NCI-H510A treated with DMSO at 0.1 percent for 48 hours (cell line): Measurements from ENCODE around the gene GSTM5.
"Not testable (repeated sequence)": the region's sequence is repeated elsewhere in the genome, so short reads cannot be mapped to it uniquely, and the experiment has no call there.

Experiments used
- DNase-seq: peaks from one replicate; lab custom pipeline; 2025; lab: John Stamatoyannopoulos, UW

GSTM5 gene

GRCh38 chr1:109697066-109697465 lies 15.0 kb upstream of the GSTM5 start:
- no peak for DNase-seq

- not testable (repeated sequence) for DNase-seq
Measured at GRCh38 chr1:109697861-109698260, 14.2 kb upstream of the GSTM5 start.

- DNase-seq: not testable (repeated sequence)
Measured at GRCh38 chr1:109702940-109703339, 9.1 kb upstream of the GSTM5 start.

GRCh38 chr1:109704173-109704572 lies 7.9 kb upstream of the GSTM5 start:
- DNase-seq: no peak

GRCh38 chr1:109705411-109705810 lies 6.6 kb upstream of the GSTM5 start:
- no peak for DNase-seq

- DNase-seq: not testable (repeated sequence)
Measured at GRCh38 chr1:109708949-109709348, 3.1 kb upstream of the GSTM5 start.

- DNase-seq: not testable (repeated sequence)
Measured at GRCh38 chr1:109709822-109710221, 2.2 kb upstream of the GSTM5 start.

GRCh38 chr1:109712321-109712864 lies 342 bp downstream of the GSTM5 start:
- no peak for DNase-seq

GRCh38 chr1:109713636-109714035 lies 1.6 kb downstream of the GSTM5 start:
- no peak for DNase-seq

- DNase-seq: no peak
Measured at GRCh38 chr1:109714661-109715372, 2.8 kb downstream of the GSTM5 start.

- DNase-seq: no peak
Measured at GRCh38 chr1:109716121-109716520, 4.1 kb downstream of the GSTM5 start.

- no peak for DNase-seq
Measured at GRCh38 chr1:109716570-109717090, 4.6 kb downstream of the GSTM5 start.

- no peak for DNase-seq
Measured at GRCh38 chr1:109717729-109718128, 5.7 kb downstream of the GSTM5 start.

GRCh38 chr1:109718495-109718894 lies 6.4 kb downstream of the GSTM5 start:
- no peak for DNase-seq

- no peak for DNase-seq
Measured at GRCh38 chr1:109719337-109719837, 7.3 kb downstream of the GSTM5 start.

- DNase-seq: no peak
Measured at GRCh38 chr1:109721042-109721441, 9.0 kb downstream of the GSTM5 start.

- DNase-seq: no peak
Measured at GRCh38 chr1:109721971-109722370, 9.9 kb downstream of the GSTM5 start.

- DNase-seq: no peak
Measured at GRCh38 chr1:109722908-109723691, 11.0 kb downstream of the GSTM5 start.

GRCh38 chr1:109724933-109725332 lies 12.9 kb downstream of the GSTM5 start:
- no peak for DNase-seq

- DNase-seq: no peak
Measured at GRCh38 chr1:109725510-109725909, 13.5 kb downstream of the GSTM5 start.

- no peak for DNase-seq
Measured at GRCh38 chr1:109726007-109726406, 14.0 kb downstream of the GSTM5 start.

- DNase-seq: no peak
Measured at GRCh38 chr1:109726728-109727373, 14.8 kb downstream of the GSTM5 start.
